Sciatic nerve (tissue), 2 donors: Measurements from ENCODE around the gene LMO7. TPM values are rescaled to one million over a fixed set of nuclear protein-coding genes. Genes with fewer than 3 reads are reported as not detected.
"Not testable (repeated sequence)": the region's sequence is repeated elsewhere in the genome, so short reads cannot be mapped to it uniquely, and the experiment has no call there.

Experiments
- ATAC-seq: fragments of 200-7000 bp; cut with Tn5 transposase; one replicate; pipeline ENCODE4 v1.9.1; 2020; ENCODE audit warnings: mild to moderate bottlenecking, moderate library complexity
- DNase-seq: peaks from one replicate; pipeline ENCODE4 v3.0.0-alpha.2; 2020; ENCODE audit warnings: low spot score
- intact Hi-C: fragments of 100-400 bp; cut with DNase I; formaldehyde crosslinking; loops from one replicate; pipeline ENCODE4 v1.14.2; 2022
- total RNA-seq: library from RNA; stranded (reverse); fragmentation: NEBNext Ultra II Directional; extraction: Animal tissue kit (Norgen Biotek cat#: 25700); gene quantifications from one replicate; pipeline ENCODE4 v1.2.1, GENCODE V29; 2021
- donor health status: DM: no; HTN: no; CAD: no.
- donor health status: DM: no; HTN: no; CAD: no.

LMO7 gene
- total RNA-seq, 1 donor from 2014 or later, result 249 TPM

GRCh38 chr13:75762076-75762937 lies 126.2 kb downstream of the LMO7 start:
- intact Hi-C loops, result no loop called here
- ATAC-seq (peak; percentile 38), DNase-seq (no peak)

- DNase-seq (no peak), ATAC-seq (no peak)
- intact Hi-C loops, result no loop called here
Observed at GRCh38 chr13:75762955-75763354, 126.8 kb downstream of the LMO7 start.

- ATAC-seq (no peak), DNase-seq (no peak)
- intact Hi-C loops, result no loop called here
Observed at GRCh38 chr13:75763512-75763911, 127.4 kb downstream of the LMO7 start.

- ATAC-seq (no peak), DNase-seq (no peak)
- intact Hi-C loops, result no loop called here
Observed at GRCh38 chr13:75764251-75764925, 128.3 kb downstream of the LMO7 start.

- intact Hi-C loops, result no loop called here
- ATAC-seq, result no peak
- no peak for DNase-seq
Observed at GRCh38 chr13:75764926-75765310, 128.8 kb downstream of the LMO7 start.

GRCh38 chr13:75766636-75767035 lies 130.5 kb downstream of the LMO7 start:
- intact Hi-C loops, result no loop called here
- ATAC-seq (no peak), DNase-seq (no peak)

- intact Hi-C loops, result no loop called here
- DNase-seq (no peak), ATAC-seq (no peak)
Observed at GRCh38 chr13:75769141-75769905, 133.2 kb downstream of the LMO7 start.

- ATAC-seq (no peak), DNase-seq (no peak)
- intact Hi-C loops, result loop anchor here (5.0 kb wide), 1 partner anchor 1287 kb away; no protein-coding TSS in a partner anchor
Observed at GRCh38 chr13:75770164-75770563, 134.0 kb downstream of the LMO7 start.

- intact Hi-C loops, result loop anchor here (5.0 kb wide), 1 partner anchor 1287 kb away; no protein-coding TSS in a partner anchor
- ATAC-seq (no peak), DNase-seq (no peak)
Observed at GRCh38 chr13:75770592-75771011, 134.5 kb downstream of the LMO7 start.

- no peak for ATAC-seq
- intact Hi-C loops, result loop anchor here (5.0 kb wide), 1 partner anchor 1286 kb away; no protein-coding TSS in a partner anchor
- no peak for DNase-seq
Observed at GRCh38 chr13:75771226-75771625, 135.1 kb downstream of the LMO7 start.

- intact Hi-C loops, result loop anchor here (5.0 kb wide), 1 partner anchor 1285 kb away; no protein-coding TSS in a partner anchor
- ATAC-seq (no peak), DNase-seq (no peak)
Observed at GRCh38 chr13:75771818-75772217, 135.7 kb downstream of the LMO7 start.

GRCh38 chr13:75774176-75774575 lies 138.0 kb downstream of the LMO7 start:
- ATAC-seq (no peak), DNase-seq (no peak)
- intact Hi-C loops, result loop anchor here (5.0 kb wide), 1 partner anchor 1283 kb away; no protein-coding TSS in a partner anchor

- no peak for ATAC-seq
- intact Hi-C loops, result no loop called here
Observed at GRCh38 chr13:75776550-75776949, 140.4 kb downstream of the LMO7 start.

GRCh38 chr13:75779393-75779792 lies 143.3 kb downstream of the LMO7 start:
- no peak for ATAC-seq
- intact Hi-C loops, result no loop called here
- DNase-seq, result no peak

More at GRCh38 chr13:75776550-75776949, 140.4 kb downstream of the LMO7 start:
- no peak for DNase-seq

- DNase-seq, ATAC-seq, intact Hi-C loops: not testable (repeated sequence)
Observed at GRCh38 chr13:75780103-75780502, 144.0 kb downstream of the LMO7 start.

GRCh38 chr13:75782985-75783384 lies 146.9 kb downstream of the LMO7 start:
- no peak for DNase-seq
- ATAC-seq, result no peak
- intact Hi-C loops, result no loop called here

- intact Hi-C loops, result no loop called here
- no peak for ATAC-seq
- DNase-seq, result no peak
Observed at GRCh38 chr13:75784003-75784402, 147.9 kb downstream of the LMO7 start.

GRCh38 chr13:75785130-75785529 lies 149.0 kb downstream of the LMO7 start:
- DNase-seq, result no peak
- ATAC-seq, result no peak
- intact Hi-C loops, result no loop called here

GRCh38 chr13:75787249-75787928 lies 151.3 kb downstream of the LMO7 start:
- ATAC-seq (no peak), DNase-seq (no peak)
- intact Hi-C loops, result no loop called here
